Iris pigment epithelial cell (primary cell): ENCODE results near the gene TMED10.
"Not testable (repeated sequence)": the region's sequence is repeated elsewhere in the genome, so short reads cannot be mapped to it uniquely, and the experiment has no call there.

Experiments used
- DNase-seq: peaks from one replicate; pipeline ENCODE4 v3.0.0-alpha.2; 2011; ENCODE audit warnings: low read depth

TMED10 gene

DNA sequence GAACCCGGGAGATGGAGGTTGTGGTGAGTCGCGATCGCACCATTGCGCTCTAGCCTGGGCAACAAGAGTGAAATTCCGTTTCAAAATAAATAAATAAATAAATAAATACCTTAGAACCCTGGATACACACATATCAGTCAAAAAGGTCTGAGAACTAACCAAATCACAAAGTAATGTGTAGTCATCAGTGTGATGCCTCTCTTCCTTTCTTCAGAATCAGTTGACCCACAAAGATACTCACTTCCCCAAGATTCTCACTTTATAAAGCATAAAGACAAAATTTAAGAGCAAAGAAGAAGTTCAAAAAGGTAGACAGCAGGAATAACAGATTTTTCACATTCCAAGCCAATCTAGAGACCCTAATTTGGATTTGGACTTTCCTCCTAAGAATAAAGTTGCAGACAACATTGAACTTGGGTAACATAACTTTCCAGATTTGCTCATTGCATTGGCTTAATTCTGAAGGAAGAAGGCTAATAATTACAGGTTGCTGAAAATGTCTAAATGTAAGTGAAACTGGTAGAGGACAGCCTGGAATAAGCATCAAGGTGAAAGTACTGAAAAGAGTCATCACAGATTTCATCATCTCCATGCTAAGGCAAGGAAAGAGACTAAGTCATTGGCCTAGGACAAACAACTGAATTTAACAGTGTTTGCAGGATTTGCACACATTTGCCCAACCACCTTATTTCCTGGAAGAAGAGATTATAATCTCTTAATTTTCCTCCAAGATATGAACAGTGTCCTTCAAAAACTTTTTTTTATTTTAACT, 17.4 kb downstream of the TMED10 start:
- DNase-seq = peak; percentile 47

- DNase-seq = no peak
These were observed 19.5 kb downstream of the TMED10 start for GRCh38 chr14:75156901-75157300.

GRCh38 chr14:75156111-75156510, 20.3 kb downstream of the TMED10 start:
- DNase-seq = no peak

DNA sequence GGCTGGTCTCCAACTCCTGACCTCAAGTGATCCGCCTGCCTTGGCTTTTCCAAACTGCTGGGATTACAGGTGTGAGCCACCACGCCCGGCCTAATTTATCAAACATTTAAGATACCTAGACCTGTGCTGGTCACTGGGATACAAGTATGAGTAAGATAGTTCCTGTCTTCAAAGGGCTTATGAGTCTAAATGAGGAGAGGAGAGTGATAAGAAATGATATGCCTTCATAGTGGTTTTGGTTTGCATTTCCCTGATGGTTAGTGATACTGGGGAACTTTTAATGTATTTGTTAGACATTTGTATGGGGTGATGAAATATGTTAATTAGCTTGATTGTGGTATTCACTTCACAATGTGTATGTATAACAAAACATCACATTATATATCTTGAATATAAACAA, 21.2 kb downstream of the TMED10 start:
- DNase-seq = no peak

DNA sequence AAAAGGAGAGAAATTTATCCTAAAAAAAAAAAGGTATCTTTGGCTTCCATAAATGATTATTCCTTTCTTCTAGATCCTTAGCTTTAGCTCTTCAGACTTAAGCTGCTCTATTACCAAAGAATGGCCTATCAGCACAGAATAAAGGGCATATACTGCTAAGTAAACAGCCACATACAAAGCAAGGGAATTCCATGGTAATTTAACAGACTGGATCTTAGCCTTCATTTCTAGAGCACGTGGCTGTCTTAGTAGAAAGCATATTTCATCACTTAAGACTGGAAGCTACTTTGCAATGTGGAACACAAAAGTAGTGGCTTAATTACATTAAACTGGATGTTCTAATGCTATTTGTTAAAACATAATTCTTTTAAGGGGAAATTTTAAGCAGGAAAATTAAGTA, 23.1 kb downstream of the TMED10 start:
- DNase-seq = no peak

- DNase-seq = peak; percentile 33
These were observed 24.6 kb downstream of the TMED10 start for GRCh38 chr14:75151851-75152250.

GRCh38 chr14:75150637-75151036, 25.8 kb downstream of the TMED10 start:
- DNase-seq = not testable (repeated sequence)

DNA sequence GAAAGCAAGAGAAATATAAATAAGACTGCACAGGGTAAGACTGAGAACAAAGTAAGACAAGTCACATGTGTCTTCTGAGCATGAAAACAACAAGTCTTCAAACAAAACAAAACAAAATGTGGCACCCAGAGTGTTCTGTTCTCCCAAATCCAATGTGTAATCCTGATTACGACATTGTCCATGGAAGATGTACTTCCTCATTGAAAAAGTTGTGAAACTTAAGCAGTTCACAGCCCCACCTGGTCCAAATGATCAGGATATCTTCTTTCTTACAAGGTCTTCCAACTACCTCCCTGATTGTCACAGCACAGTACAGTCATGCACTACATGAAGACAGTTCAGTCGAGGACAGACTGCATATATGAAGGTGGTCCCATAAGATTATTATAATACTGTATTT, 26.3 kb downstream of the TMED10 start:
- no peak for DNase-seq

DNA sequence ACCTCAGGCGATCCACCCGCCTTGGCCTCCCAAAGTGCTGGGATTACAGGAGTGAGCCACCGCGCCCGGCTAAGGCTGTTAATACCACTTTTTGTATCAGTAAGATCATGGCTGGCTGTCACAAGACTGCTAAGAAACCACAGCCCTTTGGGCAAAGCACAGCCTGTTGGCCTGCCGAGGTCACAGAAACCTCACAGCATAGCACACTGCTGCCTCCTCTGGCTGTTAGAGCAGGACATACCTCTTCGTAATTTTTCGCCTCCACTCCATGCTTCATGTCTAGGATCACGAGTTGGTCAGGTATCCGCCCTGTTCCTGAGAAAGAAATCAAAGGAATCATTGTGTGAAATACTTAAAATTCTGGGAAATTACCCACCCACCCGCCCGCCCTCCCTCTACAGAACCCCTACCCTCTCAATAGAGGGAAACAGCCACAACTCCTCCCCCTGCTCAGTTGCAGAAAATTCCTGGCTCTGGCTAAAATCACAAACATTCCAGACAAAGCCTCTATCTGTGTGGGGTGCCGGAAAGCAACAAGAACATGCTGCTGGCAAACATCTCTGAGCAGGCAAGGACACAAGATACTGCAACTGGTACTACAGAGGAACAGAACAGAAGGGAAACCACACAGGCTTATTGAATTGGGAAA, 28.9 kb downstream of the TMED10 start:
- peak; percentile 97 for DNase-seq

GRCh38 chr14:75144944-75145343, 31.5 kb downstream of the TMED10 start:
- DNase-seq = peak; percentile 84

GRCh38 chr14:75143761-75144527, 32.5 kb downstream of the TMED10 start:
- no peak for DNase-seq

DNA sequence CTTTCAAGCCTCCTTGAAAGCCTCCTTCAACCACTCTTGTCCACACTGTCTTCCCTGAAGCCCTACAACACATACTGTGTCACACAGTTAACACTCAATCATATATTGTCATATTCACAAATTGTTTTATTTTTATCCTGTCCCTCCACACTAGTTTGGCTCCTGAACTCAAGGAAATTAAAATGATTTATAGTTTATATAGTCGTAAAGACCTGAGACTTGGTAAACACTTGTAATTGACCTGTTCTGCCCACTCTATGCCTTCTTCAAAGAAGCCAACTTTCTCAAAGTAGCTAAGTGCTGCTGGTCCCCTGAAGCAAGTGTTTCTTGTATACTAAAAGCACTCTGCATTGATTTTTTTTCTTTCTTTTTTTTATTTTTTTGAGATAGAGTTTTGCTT, 33.9 kb downstream of the TMED10 start:
- no peak for DNase-seq

DNA sequence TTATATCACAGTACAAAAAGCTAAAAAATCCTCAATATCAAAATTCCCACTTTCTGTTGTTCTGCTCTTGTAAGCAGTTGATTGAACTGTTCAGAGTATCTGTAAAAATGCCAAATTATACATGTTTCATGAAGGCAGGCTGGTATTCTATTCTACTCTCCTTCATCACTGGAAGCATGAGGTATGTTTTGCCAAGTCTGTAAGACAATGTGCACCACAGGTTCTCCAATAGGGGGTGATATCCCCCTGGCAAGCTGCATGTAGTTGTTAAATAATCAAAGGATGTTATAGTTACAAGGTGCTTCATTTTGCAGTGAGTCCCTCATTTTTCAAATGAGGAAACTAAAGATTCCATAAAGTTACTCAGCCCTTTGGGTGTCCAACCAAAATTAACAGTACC, 34.4 kb downstream of the TMED10 start:
- DNase-seq = peak; percentile 54

GRCh38 chr14:75141062-75141461, 35.4 kb downstream of the TMED10 start:
- DNase-seq = no peak

DNA sequence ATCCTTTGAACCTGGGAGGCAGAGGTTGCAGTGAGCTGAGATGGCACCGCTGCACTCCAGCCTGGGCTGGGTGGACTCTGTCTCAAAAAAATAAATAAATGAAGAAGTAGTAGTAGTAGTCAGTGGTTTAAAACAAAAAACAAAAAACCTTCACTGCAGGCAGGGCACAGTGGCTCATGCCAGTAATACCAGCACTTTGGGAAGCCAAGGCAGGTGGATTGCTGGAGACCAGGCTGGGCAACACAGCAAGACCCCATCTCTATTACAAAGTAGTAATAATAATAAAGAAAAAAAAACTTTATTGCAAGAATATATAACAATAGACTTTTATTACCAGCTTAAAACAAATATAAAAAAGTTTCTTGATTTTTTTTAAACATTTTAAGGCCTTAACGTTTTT, 35.8 kb downstream of the TMED10 start:
- no peak for DNase-seq

DNA sequence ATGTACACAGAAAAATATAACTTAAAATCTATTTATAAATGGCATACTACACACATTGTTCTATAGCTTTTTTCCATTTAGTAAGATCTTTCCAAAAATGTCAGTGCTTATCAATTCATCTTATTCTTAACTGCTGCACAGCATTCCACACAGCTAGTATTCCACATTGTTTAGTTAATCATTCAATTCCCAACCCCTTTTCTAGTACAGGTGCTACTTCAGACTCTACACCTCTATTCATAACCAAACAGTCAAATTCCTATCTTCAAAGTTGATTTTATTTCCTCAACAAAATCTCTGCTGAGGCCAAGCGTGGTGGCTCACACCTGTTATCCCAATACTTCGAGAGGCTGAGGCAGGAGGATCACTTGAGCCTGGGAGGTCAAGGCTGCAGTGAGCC, 37.2 kb downstream of the TMED10 start:
- no peak for DNase-seq

- DNase-seq = no peak
These were observed 37.9 kb downstream of the TMED10 start for GRCh38 chr14:75138492-75138891.

GRCh38 chr14:75134644-75135043, 41.8 kb downstream of the TMED10 start:
- no peak for DNase-seq

- DNase-seq = no peak
These were observed 42.8 kb downstream of the TMED10 start for GRCh38 chr14:75133597-75133996.

GRCh38 chr14:75132382-75133086, 43.9 kb downstream of the TMED10 start:
- peak; percentile 67 for DNase-seq

GRCh38 chr14:75128596-75128990, 47.8 kb downstream of the TMED10 start:
- DNase-seq = no peak

GRCh38 chr14:75127903-75128595, 48.4 kb downstream of the TMED10 start:
- DNase-seq = no peak
